ENCODE measurements around the gene ZIM2. TPM values are rescaled to one million over a fixed set of nuclear protein-coding genes. Genes with fewer than 3 reads are reported as not detected.
A peak's percentile ranks its signal among the peaks of the same experiment; 100 is the strongest.

ZIM2 gene
- total and polyA plus RNA-seq, 2 of the 4 experiments (the other 2 are of a cell fraction) = not detected

DNA sequence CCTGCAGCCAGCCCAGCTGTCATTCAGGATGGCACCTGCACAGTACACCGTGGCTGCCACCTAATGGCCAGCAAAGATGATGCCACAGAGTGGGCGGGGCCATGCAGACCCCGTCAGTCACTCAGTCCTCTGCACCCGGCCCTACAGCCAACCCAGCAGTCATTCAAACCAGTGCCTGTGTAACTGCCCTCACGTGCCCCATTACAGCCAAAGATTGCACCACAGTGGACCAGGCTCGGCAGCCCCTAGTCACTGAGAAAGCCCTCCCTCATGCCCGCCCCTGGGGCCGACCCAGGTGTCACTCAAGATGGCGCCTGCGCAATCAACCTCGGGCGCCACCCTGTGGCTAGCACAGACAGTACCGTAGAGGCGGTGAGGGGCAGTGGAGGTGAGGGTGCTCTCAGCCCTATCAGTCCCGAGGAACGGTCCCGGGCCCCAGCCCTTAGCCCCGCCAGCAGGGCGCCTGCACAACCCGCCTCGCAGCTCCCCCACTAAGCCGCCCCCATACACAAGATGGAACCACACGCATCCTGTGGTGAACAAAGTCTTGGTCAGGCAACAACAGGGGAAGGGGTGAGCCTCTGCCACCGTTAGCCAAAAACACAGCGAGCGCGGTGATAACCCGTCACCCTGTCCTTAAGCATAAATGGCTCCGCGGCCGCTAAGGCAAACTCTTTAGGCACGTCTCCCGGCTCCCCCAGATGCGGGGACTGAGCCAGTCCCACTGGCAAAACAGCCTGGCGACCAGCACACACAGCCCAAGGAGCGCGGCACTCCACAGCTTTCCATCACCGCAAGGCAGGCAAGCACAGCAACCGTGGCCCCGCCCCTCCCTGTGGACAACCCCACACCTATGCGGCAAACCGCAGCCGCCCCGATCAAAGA, 2.3 kb downstream of the ZIM2 start:
- no peak overlapping the region for H2BK5ac ChIP-seq (ENCODE audit: low read depth, low read length, poor library complexity, severe bottlenecking)
- H3K27ac ChIP-seq (ENCODE audit: insufficient read depth, low read length) = no peak overlapping the region
- H3K4me1 ChIP-seq (ENCODE audit: control insufficient read depth, insufficient read depth, low read length) = no peaks in the 10 kb centered on the region
- H2AK5ac ChIP-seq (ENCODE audit: low read depth, low read length) = no peak overlapping the region
- peaks cover 50% of the 10 kb centered on the region for H3K9me3 ChIP-seq (ENCODE audit: control insufficient read depth, insufficient read depth, low read length)
- DNase-seq (no peak), ATAC-seq (ENCODE audit: low read depth) (no peak)
- H3K79me1 ChIP-seq (ENCODE audit: low read depth in 1 of 2, low read length in 2 of 2) = no peaks in the 10 kb centered on the region
- ChIA-PET POLR2A (ENCODE audit: unreplicated experiment) (no interaction called here), CTCF (no interaction called here)
- TF ChIP-seq MXI1 (IDR thresholded peaks at IDR 0.05; ENCODE audit: borderline replicate concordance, low read depth, low read length) = no peak
- TF ChIP-seq FOS (IDR thresholded peaks at IDR 0.05; ENCODE audit: low read depth, low read length) = no peak
- no peak for TF ChIP-seq BHLHE40 (IDR thresholded peaks at IDR 0.05; ENCODE audit: low read depth, low read length)
- TF ChIP-seq RAD21 (IDR thresholded peaks at IDR 0.05; ENCODE audit: low read length) = no peak
- TF ChIP-seq POLR2A (IDR thresholded peaks at IDR 0.05; ENCODE audit: low read depth, low read length) = no peak
- no peak for TF ChIP-seq USF2 (IDR thresholded peaks at IDR 0.05; ENCODE audit: low read depth, low read length)
- no peak for TF ChIP-seq MAZ (IDR thresholded peaks at IDR 0.05; ENCODE audit: borderline replicate concordance, low read depth, low read length)
- TF ChIP-seq CEBPB (IDR thresholded peaks at IDR 0.05; ENCODE audit: low read depth, low read length) = no peak
- no peak for TF ChIP-seq SMC3 (IDR thresholded peaks at IDR 0.05; ENCODE audit: low read depth, low read length)
- TF ChIP-seq NFE2L2 (IDR thresholded peaks at IDR 0.05; ENCODE audit: low read depth, low read length) = no peak
- TF ChIP-seq RFX5 (IDR thresholded peaks at IDR 0.05; ENCODE audit: low read depth, low read length) = no peak
- TF ChIP-seq MAFK (IDR thresholded peaks at IDR 0.05; ENCODE audit: low read depth, low read length) = no peak
- TF ChIP-seq, protein P1, sequence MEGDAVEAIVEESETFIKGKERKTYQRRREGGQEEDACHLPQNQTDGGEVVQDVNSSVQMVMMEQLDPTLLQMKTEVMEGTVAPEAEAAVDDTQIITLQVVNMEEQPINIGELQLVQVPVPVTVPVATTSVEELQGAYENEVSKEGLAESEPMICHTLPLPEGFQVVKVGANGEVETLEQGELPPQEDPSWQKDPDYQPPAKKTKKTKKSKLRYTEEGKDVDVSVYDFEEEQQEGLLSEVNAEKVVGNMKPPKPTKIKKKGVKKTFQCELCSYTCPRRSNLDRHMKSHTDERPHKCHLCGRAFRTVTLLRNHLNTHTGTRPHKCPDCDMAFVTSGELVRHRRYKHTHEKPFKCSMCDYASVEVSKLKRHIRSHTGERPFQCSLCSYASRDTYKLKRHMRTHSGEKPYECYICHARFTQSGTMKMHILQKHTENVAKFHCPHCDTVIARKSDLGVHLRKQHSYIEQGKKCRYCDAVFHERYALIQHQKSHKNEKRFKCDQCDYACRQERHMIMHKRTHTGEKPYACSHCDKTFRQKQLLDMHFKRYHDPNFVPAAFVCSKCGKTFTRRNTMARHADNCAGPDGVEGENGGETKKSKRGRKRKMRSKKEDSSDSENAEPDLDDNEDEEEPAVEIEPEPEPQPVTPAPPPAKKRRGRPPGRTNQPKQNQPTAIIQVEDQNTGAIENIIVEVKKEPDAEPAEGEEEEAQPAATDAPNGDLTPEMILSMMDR (conservative IDR thresholded peaks at IDR 0.05; ENCODE audit: low read depth, low read length) = no peak
- TF ChIP-seq RCOR1 (IDR thresholded peaks at IDR 0.05; ENCODE audit: insufficient replicate concordance, low read length) = no peak
- in situ Hi-C loops (cut with MboI; ENCODE audit: low sequenced_read_pairs) = no loop called here
- no peaks in the 10 kb centered on the region for H4K20me1 ChIP-seq (ENCODE audit: insufficient read depth, low read length)
- H2AFZ ChIP-seq (replicated peaks; ENCODE audit: low read length, poor library complexity) = peak overlapping the region; percentile 43
- 44% methylated on average over 8 of the region's 44 CpGs; no CpG with 5 or more reads in 1 of the 2 experiments for WGBS, 2 experiments (ENCODE audit: extremely low coverage in 2 of 2, insufficient read length in 1 of 2)
- dilution Hi-C loops (cut with HindIII; ENCODE audit: low sequenced_read_pairs, unreplicated experiment) = no loop called here
- H4K91ac ChIP-seq (ENCODE audit: insufficient read depth, low read depth, low read length) = no peak overlapping the region
- H3K23ac ChIP-seq (ENCODE audit: low read depth, low read length) = no peak overlapping the region
- H3K56ac ChIP-seq (ENCODE audit: extremely low read depth, insufficient read depth, low read length) = no peak overlapping the region
- no peak overlapping the region for H3K14ac ChIP-seq (replicated peaks; ENCODE audit: low read depth, low read length)
- H3K36me3 ChIP-seq (ENCODE audit: control insufficient read depth, insufficient read depth, low read length) = no peaks in the 10 kb centered on the region
- H2BK120ac ChIP-seq (ENCODE audit: low read depth, low read length) = no peak overlapping the region
- no TSS peak for BruUV-seq (replicated peaks)
- no peak overlapping the region for H3K9ac ChIP-seq (ENCODE audit: low read depth, low read length)
- no peaks in the 10 kb centered on the region for H3K9me1 ChIP-seq (ENCODE audit: insufficient read depth, low read length)
- H3K18ac ChIP-seq (ENCODE audit: low read depth, low read length) = no peak overlapping the region
- no peaks in the 10 kb centered on the region for H3K27me3 ChIP-seq (ENCODE audit: control insufficient read depth, insufficient read depth, low read length)
- H2AK9ac ChIP-seq (replicated peaks; ENCODE audit: low read depth, low read length, poor library complexity) = peak overlapping the region; percentile 24
- no peak overlapping the region for H2BK15ac ChIP-seq (ENCODE audit: low read depth, low read length)
- no peak overlapping the region for H3K4me2 ChIP-seq (ENCODE audit: low read depth, low read length)
- H2BK20ac ChIP-seq (ENCODE audit: low read depth, low read length) = no peak overlapping the region
- intact Hi-C loops (cut with micrococcal nuclease) = no loop called here
- no peak overlapping the region for H4K5ac ChIP-seq (ENCODE audit: low read depth, low read length)
- H3K4me3 ChIP-seq (ENCODE audit: insufficient read depth, low read depth, low read length) = no peak overlapping the region
- H4K8ac ChIP-seq (ENCODE audit: low read depth in 2 of 2, low read length in 2 of 2) = no peak overlapping the region
- H3K4ac ChIP-seq (ENCODE audit: low read depth, low read length) = no peak overlapping the region

Measured in IMR-90 (cell line).